Fibroblast of lung (primary cell): ENCODE measurements around the gene PPAN.

Experiments
- EZH2 ChIP-seq: IDR thresholded peaks from 2 replicates; pipeline ENCODE4 v1.5.1; 2012; ENCODE audit warnings: low read length, control low read depth, mild to moderate bottlenecking; ENCODE audit errors: missing control alignments
- TF ChIP-seq, protein P1 (sequence below), 2 donors: IDR thresholded peaks in 1 of 2; conservative IDR thresholded peaks in 1 of 2; 1 replicate in 1 of 2; 2 replicates in 1 of 2; pipeline ENCODE4 v1.5.1; 2011 to 2012; ENCODE audit warnings: low read length in 2 of 2, control low read depth in 1 of 2, inconsistent platforms in 1 of 2, low read depth in 1 of 2, mild to moderate bottlenecking in 1 of 2

DNA sequence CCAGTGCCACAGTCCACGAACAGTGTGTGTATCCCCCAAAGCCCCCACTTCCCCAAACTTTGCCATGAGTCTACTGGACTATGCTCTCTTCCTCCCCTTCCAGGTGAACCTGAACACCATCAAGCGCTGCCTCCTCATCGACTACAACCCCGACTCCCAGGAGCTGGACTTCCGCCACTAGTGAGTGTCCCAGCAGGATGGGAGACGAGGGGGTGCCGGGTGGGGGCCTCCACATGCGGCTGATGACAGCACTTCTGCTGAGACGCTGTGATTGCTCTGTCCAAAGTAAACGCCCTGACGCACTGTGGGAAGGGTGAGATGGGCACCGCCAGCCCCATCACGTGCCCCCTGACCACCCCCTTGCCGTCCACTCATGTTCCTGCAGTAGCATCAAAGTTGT, 3.4 kb downstream of the PPAN start:
- TF ChIP-seq, protein P1, sequence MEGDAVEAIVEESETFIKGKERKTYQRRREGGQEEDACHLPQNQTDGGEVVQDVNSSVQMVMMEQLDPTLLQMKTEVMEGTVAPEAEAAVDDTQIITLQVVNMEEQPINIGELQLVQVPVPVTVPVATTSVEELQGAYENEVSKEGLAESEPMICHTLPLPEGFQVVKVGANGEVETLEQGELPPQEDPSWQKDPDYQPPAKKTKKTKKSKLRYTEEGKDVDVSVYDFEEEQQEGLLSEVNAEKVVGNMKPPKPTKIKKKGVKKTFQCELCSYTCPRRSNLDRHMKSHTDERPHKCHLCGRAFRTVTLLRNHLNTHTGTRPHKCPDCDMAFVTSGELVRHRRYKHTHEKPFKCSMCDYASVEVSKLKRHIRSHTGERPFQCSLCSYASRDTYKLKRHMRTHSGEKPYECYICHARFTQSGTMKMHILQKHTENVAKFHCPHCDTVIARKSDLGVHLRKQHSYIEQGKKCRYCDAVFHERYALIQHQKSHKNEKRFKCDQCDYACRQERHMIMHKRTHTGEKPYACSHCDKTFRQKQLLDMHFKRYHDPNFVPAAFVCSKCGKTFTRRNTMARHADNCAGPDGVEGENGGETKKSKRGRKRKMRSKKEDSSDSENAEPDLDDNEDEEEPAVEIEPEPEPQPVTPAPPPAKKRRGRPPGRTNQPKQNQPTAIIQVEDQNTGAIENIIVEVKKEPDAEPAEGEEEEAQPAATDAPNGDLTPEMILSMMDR (conservative IDR thresholded peaks at IDR 0.05 in 1 of 2, IDR thresholded peaks at IDR 0.05 in 1 of 2; ENCODE audit: low read depth in 1 of 2, low read length in 2 of 2): no peak
- no peak for TF ChIP-seq EZH2
